ENCODE measurements around the gene LASP1. TPM values are rescaled to one million over a fixed set of nuclear protein-coding genes. Genes with fewer than 3 reads are reported as not detected.
A peak's percentile ranks its signal among the peaks of the same experiment; 100 is the strongest.

The LASP1 gene
- total RNA-seq, 1 experiment from 2014 or later: 137 TPM

DNA sequence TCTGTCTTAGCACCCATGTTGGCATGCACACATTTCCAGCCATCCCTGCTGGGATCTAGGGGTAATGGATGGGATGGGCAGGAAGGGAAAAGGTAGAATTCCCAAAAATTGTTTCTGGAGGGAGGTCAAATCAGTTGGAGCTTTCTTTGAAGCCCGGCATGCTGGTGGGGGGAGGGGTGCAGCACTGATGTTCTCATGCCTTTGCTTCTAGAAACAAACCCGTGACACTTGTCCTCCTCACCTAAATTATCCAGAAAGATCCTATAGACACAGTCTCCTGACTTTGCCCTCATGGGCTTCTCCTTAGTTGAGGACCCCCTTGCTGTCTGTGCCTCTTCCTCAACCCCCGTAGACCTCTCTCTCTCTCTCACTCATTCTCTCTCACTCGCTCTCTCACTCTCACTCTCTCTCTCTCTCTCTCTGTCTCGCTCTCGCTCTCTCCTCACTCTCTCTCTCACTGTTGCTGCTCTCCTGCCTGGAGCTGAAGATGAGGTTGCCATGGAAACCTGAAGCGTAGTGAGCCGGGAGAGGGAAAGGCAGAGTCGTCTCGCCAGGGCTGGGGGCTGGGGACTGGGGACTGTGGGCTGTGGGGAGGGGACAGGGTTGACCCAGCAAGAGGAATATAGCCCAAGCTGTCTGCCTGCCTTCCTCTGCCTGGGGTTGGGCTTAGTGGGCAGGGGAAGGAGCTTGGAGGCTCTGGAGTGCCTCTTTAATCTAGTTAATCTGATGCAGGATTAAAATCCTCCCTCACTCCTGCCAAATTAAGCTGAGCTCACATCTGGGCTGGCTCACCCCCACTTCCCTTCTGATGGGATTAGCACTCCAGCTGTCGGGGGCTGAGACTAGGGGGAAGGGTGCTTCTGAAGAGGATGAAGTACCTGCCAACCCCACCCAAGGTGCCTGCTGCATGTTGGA lies 16.1 kb downstream of the LASP1 start:
- Mint-ChIP-seq H3K27me3 (ENCODE audit: insufficient read depth, unreplicated experiment) (no peaks in the 10 kb centered on the region), H3K27ac (ENCODE audit: unreplicated experiment) (peak overlapping the region; percentile 19), H3K9me3 (ENCODE audit: unreplicated experiment) (no peaks in the 10 kb centered on the region), H3K4me3 (ENCODE audit: unreplicated experiment) (peak overlapping the region; percentile 2), H3K36me3 (ENCODE audit: insufficient read depth, unreplicated experiment) (peaks cover 82% of the 10 kb centered on the region), H3K4me1 (ENCODE audit: low read depth, unreplicated experiment) (peaks cover 24% of the 10 kb centered on the region)
- H3K9me3 ChIP-seq: no peaks in the 10 kb centered on the region
- H3K4me1 ChIP-seq: peaks cover 37% of the 10 kb centered on the region
- H3K36me3 ChIP-seq (ENCODE audit: control insufficient read depth, insufficient read depth, low read length): peaks cover 7% of the 10 kb centered on the region
- TF ChIP-seq, protein P1, sequence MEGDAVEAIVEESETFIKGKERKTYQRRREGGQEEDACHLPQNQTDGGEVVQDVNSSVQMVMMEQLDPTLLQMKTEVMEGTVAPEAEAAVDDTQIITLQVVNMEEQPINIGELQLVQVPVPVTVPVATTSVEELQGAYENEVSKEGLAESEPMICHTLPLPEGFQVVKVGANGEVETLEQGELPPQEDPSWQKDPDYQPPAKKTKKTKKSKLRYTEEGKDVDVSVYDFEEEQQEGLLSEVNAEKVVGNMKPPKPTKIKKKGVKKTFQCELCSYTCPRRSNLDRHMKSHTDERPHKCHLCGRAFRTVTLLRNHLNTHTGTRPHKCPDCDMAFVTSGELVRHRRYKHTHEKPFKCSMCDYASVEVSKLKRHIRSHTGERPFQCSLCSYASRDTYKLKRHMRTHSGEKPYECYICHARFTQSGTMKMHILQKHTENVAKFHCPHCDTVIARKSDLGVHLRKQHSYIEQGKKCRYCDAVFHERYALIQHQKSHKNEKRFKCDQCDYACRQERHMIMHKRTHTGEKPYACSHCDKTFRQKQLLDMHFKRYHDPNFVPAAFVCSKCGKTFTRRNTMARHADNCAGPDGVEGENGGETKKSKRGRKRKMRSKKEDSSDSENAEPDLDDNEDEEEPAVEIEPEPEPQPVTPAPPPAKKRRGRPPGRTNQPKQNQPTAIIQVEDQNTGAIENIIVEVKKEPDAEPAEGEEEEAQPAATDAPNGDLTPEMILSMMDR (IDR thresholded peaks at IDR 0.05; ENCODE audit: insufficient read depth in 1 of 2, low read depth in 1 of 2, low read length in 1 of 2, severe bottlenecking in 1 of 2, unreplicated experiment in 1 of 2): no peak
- ChIA-PET CTCF (interaction anchor here (0.9 to 1.9 kb wide), 2 partner anchors 15 to 17 kb away, joined by 3 to 7 read pairs; partner anchors contain the start of gene LASP1), POLR2A (interaction anchor here (0.5 to 0.9 kb wide), 6 partner anchors 21 to 314 kb away, joined by 3 to 10 read pairs (median 4); partner anchors contain the start of genes RPL19 and RPL23)
- DNase-seq: peak in 1 of 2 experiments; percentile 51
- no peaks in the 10 kb centered on the region for H3K27me3 ChIP-seq (replicated peaks; ENCODE audit: control insufficient read depth, insufficient read depth, low read length)
- intact Hi-C loops (cut with micrococcal nuclease; ENCODE audit: unreplicated experiment): no loop called here
- no TSS peak for BruUV-seq (replicated peaks)
- no peak overlapping the region for H3K4me3 ChIP-seq (ENCODE audit: low read depth, low read length)

DNA sequence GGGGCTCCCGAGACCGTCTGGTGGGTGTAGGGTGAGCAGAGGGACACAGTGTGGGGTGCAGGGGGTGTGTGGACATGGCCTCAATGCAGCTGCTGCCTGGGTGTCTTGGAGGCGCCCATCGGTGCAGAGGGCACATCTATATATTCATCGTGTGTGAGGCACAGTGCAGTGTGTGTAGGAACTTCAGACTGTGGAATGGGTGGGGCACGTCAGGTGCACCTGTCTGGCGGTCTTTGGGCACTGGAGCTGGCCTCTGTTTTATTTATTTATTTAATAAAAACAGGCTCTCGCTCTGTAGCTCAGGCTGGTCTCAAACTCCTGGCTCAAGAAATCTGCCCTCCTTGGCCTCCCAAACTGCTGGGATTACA lies 16.8 kb downstream of the LASP1 start:
- BruUV-seq (replicated peaks): no TSS peak
- Mint-ChIP-seq H3K27ac (ENCODE audit: unreplicated experiment) (no peak overlapping the region), H3K36me3 (ENCODE audit: insufficient read depth, unreplicated experiment) (peaks cover 80% of the 10 kb centered on the region), H3K4me3 (ENCODE audit: unreplicated experiment) (no peak overlapping the region), H3K4me1 (ENCODE audit: low read depth, unreplicated experiment) (peaks cover 19% of the 10 kb centered on the region), H3K9me3 (ENCODE audit: unreplicated experiment) (no peaks in the 10 kb centered on the region), H3K27me3 (ENCODE audit: insufficient read depth, unreplicated experiment) (no peaks in the 10 kb centered on the region)
- DNase-seq: no peak
- Histone ChIP-seq H3K9me3 (no peaks in the 10 kb centered on the region), H3K4me3 (ENCODE audit: low read depth, low read length) (no peak overlapping the region), H3K4me1 (peaks cover 30% of the 10 kb centered on the region), H3K27me3 (replicated peaks; ENCODE audit: control insufficient read depth, insufficient read depth, low read length) (no peaks in the 10 kb centered on the region), H3K36me3 (ENCODE audit: control insufficient read depth, insufficient read depth, low read length) (peaks cover 7% of the 10 kb centered on the region)
- ChIA-PET CTCF (no interaction called here), POLR2A (interaction anchor here (0.5 to 0.6 kb wide), 2 partner anchors 42 to 86 kb away, joined by 3 to 5 read pairs; no protein-coding TSS in a partner anchor)
- TF ChIP-seq, protein P1 (IDR thresholded peaks at IDR 0.05; ENCODE audit: insufficient read depth in 1 of 2, low read depth in 1 of 2, low read length in 1 of 2, severe bottlenecking in 1 of 2, unreplicated experiment in 1 of 2): no peak
- intact Hi-C loops (cut with micrococcal nuclease; ENCODE audit: unreplicated experiment): no loop called here

DNA sequence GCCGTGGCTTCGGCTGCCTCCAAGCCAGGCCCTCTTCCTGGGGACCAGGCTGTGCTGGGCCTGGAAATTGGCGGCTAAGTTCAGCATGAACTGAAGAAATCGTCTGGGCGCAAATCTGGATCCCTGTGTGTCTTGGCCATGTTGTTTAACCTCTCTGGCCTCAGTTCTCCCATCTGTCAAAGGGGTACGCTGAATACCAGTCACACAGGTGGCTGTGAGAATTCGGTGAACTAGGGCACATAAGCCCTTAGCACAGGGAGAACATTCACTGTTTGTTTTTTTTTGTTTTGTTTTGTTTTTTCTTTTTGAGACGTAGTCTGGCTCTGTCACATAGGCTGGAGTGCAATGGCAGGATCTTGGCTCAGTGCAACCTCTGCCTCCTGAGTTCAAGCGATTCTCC lies 19.0 kb downstream of the LASP1 start:
- Mint-ChIP-seq H3K36me3 (ENCODE audit: insufficient read depth, unreplicated experiment) (peaks cover 75% of the 10 kb centered on the region), H3K4me3 (ENCODE audit: unreplicated experiment) (no peak overlapping the region), H3K27me3 (ENCODE audit: insufficient read depth, unreplicated experiment) (no peaks in the 10 kb centered on the region), H3K4me1 (ENCODE audit: low read depth, unreplicated experiment) (peaks cover 14% of the 10 kb centered on the region), H3K27ac (ENCODE audit: unreplicated experiment) (no peak overlapping the region), H3K9me3 (ENCODE audit: unreplicated experiment) (no peaks in the 10 kb centered on the region)
- POLR2A ChIA-PET: no interaction called here
- Histone ChIP-seq H3K4me3 (ENCODE audit: low read depth, low read length) (no peak overlapping the region), H3K9me3 (no peaks in the 10 kb centered on the region), H3K27me3 (replicated peaks; ENCODE audit: control insufficient read depth, insufficient read depth, low read length) (no peaks in the 10 kb centered on the region), H3K36me3 (ENCODE audit: control insufficient read depth, insufficient read depth, low read length) (peaks cover 3% of the 10 kb centered on the region), H3K4me1 (peaks cover 19% of the 10 kb centered on the region)
- no peak for DNase-seq
- BruUV-seq (replicated peaks): no TSS peak
- intact Hi-C loops (cut with micrococcal nuclease; ENCODE audit: unreplicated experiment): no loop called here
- TF ChIP-seq, protein P1 (IDR thresholded peaks at IDR 0.05; ENCODE audit: insufficient read depth in 1 of 2, low read depth in 1 of 2, low read length in 1 of 2, severe bottlenecking in 1 of 2, unreplicated experiment in 1 of 2): no peak
- CTCF ChIA-PET: no interaction called here
